C1 segment of cervical spinal cord (tissue), 14 donors: ENCODE measurements around the gene TBC1D21.

Source experiments
- DNase-seq, 14 donors: peaks; one replicate each; lab custom pipeline; 2025; lab: John Stamatoyannopoulos, UW

The TBC1D21 gene

DNA sequence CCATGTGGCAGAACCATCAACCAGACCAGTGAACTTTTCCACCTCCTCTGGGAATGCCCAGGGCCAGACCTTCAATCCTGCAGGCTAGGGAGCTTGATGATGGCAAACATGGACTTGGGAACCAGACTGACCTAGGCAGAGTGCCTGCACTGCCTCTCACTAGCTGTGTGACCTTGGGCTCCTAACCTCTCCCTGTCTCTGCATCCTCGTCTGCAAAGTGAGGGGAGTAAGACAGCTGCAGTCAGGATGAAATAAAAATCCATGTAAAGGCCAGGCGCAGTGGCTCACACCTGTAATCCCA, 35.4 kb downstream of the TBC1D21 start:
- DNase-seq = no peak

DNA sequence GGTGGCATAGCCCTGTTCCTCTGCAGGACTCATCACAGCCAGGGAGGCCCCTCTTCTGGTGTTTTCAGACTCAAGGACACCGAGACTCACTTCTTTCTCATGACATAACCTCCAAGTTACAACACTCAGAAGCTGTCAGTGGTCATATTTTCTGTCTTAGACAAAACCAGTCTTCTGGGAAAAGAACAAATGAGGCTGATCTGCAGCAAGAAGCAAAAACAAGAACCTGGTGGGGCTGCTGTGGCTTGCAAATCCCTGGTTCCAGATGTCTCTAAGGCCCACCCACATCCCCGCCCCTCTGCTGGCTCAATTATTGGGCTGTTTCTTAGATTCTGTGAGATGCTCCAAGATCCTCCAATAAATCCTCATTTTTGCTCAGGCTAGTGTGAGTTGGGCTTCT, 36.3 kb downstream of the TBC1D21 start:
- no peak for DNase-seq

DNA sequence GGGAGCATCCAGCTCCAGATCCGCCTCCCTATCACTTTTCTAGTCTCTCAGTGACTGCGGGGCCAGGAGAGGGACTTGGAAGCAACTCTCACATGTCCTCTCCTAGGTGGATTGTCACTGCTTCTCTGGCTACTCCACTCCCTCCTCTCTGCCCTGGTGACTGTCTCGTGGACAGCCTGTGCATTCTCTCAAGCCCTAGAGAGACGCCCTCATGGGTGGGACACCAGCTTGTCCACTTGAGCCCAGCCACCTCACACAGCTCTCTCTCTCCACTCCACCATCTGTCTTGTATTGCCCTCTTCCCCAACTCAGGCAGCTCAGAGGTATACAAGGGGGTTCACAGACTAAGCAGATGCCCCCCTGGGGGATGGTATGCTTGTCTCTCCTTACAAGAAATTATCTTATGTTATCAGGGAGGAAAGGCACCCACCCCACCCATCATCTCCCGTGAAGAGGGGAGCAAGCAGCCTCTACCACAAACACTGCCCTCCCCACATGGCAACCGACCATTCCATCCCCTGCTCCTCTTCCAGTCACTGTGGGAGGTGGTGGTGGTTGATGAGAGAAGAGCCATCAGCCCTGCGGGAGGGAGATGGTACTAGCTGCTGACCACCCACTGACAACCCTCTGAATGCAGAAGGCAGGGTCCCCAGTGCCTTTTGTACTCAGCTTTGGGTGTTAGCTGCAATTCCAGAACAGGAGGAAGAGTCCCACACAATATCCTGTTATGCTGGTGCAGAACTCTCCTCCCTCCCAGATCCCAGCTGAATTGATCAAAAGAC, 37.3 kb downstream of the TBC1D21 start:
- no peak for DNase-seq

DNA sequence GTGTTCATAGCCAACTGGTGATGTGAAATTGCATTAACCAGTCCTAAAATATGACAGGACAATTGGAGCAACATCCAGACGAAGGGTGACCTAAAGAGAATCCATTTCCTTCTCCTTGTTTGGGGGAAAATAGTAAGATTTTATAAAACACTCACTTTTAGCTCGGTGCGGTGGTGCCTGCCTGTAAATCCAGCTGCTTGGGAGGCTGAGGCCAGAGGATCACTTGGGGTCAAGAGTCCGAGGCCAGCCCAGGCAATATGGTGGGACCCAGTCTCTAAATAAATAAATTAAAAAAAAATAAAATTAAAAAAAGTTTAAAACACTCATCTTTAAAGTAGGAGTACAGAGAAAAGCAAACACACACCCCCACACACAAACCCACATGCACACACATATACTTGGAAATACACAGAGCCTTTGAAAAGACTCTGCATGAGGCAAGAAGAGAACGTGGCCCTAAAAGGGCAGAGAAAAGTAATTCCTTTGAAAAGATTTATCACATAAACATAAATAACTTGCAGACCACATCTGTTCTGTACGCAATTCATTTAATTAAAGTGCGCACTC, 38.7 kb downstream of the TBC1D21 start:
- DNase-seq = no peak

DNA sequence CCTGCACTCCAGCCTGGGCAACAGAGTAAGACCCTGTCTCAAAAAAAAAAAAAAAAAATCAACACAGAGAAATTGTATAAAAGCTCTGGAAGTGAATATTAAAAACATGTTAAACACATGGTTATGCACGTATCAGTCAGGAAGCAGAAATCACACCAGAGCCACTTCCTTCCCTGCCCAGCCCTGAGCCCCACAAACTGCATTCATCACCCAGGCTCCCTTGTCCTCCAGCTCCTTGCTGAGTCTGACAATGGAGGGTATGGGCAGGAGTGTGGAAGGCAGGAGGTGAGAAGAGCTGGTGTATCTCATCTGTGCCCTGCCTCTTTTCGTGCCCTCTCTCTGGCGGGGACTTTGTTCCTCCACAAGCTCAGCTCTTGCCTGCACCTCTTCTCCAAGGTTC, 40.8 kb downstream of the TBC1D21 start:
- DNase-seq = no peak

DNA sequence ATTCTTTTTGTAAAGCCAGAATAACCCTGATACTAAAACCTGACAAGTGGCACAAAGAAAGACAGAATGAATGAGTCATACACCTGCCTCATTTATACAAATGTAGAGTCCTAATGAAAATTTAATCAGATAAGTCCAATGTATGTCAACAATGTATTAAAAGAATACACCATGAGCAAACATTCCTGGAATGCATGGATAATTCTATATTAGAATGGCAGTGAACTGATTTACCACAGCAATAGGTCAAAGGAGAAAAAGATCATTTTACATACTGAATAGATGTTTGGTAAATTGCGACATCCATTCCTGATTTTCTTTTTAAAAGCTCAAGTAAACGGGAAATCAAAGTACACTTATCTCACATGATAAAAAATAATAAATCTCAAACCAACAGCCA, 41.7 kb downstream of the TBC1D21 start:
- DNase-seq = no peak

DNA sequence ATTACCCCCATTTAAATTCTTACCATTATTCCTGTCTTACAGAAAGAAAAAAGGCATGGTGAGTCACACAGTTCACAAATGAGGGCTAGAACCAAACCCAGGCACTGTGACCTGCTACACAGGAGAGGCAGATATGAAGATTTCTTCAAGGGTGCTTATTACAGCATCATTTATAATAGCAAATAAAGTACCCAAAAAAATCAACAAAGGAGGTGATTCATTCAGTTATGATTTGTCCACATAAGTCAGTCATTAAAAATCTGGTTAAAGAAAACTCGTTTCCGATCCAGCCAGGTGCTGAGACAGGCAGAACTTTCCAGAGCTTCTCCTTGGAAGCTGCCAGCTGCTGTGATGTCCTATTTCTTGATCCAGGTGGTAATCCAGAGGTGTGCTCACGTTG, 45.4 kb downstream of the TBC1D21 start:
- no peak for DNase-seq

DNA sequence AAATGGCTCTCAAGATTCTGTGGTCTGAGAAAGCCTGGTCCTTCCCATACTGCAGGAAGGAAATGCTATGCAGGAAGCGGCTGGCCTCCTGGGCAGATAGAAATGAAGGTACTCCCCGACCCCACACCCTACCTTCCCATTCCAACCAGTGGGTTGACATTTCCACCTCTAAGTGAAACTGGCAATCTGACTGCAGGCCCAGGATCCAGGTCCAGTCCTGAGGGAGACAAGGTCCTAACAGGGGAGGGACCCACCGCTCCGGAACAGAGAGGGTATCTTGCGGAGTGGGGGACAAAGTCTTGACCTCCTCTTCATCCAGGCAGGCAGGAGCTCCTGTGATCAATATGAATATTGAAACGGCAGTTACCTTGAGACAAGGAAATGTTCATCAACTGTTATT, 46.3 kb downstream of the TBC1D21 start:
- DNase-seq = no peak

DNA sequence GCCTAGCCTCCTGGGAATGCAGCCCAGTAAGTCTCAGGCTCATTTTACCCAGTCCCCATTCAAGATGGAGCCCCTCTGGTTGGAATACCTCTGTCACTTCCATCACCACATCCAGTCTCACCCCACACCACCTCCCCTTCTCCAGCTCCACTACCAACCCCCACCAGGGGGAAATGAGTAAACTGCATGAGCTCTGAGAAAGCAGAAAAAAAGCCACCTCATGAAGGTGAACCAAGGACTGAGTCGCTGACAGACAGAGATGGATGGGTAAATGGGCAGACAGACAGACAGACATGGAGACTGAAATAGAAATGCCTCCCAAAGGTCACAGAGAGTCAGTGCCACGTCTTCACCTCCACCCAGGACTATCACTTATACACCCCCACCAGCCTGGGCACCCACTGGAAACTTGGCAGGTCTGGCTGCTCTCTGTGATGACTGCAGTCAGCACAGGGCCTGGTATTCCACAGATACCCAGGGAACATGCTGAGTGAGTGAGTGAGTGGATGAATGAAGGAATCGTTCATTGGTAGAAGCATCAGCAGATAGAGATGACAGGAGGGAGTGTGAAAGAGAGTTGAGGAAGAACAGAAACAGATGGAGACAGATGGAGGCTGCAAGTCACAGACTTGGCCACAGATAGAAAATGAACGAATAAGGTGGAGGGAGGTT, 48.0 kb downstream of the TBC1D21 start:
- no peak for DNase-seq

DNA sequence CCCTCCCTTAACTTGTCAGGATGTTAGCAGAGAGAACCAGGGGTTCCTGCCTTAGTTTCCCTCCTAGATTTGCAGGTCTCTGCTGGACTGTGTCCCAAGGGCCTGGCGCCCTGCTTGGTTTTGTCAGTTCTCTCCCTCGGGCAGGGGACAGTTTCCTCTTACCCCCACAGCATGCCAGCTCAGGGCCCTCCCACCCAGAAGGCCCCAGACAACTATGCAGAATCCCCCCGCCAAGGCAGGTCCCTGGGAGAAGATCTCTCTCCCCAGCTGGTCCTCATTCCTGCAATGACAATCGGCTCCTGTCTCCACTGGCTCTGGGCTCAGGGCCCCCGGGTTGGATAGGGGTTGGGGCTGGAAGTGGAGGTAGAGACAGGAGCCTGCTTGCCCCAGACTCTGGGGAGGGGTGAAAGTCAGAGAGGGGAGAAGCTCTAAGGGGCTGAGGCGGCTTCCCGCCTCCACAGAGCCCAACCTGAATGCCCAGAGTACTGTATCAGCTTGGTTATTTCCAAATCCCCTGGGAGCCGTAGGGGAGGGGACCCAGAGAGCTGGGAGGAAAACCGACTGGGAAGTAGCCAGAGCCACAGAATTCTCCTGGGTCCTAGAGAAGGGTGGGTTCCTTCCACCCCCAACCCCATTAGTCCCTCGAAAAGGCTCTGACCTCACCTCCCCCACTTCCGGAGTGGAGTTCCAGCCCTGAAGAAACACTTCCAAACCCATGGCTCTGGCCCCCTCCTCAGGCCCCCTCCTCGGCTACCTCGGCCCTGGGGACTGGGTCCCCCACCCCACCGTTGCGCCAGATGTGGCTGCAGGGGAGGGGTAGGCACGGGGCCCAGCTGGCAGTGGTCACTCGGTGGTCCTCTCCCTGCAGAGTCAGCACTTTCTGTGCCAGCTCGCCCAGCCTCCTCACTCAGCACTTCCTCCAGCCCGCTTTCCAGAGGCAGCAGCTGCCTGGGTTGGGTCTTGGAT, 49.1 kb downstream of the TBC1D21 start:
- no peak for DNase-seq

DNA sequence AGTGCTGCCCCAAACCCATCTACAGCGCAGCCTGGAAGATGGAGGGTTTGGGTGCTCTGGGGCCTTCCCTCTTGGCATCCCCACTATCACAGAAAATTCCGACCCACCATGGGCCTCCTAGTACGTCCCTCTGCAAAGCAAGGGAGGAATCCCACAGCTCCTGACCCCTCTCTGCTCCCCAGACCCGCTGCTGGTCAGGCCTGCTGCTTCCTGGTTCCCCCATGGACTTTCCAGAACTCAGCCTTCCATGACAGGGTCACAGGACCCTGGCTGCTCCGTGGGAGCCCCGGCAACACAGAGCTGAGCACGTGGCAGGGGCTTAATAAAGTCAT, 49.8 kb downstream of the TBC1D21 start:
- no peak for DNase-seq

DNA sequence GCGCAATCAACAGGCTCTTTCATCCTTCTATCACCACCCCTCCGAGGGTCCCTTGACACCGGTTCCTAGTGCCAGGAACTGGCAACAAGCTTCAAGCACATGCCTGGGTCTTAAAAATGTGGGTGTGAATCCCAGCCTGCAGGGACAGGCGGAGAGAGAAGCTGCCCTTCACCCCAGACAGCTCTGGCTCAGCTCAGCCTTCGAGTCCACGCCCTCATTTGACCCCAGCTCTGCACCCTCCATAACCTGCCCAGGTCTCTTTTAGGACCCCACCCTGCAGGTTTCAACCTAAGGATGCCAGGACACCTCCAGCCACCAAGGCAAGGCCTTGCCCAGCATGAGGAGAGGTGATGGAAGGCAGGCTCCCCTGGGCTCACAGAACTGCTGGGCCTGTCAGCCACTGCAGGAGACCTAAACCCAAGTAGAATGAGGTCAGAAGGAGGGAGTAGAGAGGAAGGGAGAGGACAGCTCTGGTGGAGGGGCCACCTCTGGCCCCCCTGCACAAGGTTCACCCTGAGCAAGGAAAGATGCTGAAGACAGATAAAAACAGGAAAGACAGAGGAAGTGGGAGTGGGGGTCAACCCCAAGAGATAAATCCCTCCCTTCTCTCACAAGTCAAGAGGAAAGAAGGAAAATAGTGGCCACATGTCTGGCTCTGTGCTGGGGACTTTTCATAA, 50.3 kb downstream of the TBC1D21 start:
- DNase-seq = no peak

DNA sequence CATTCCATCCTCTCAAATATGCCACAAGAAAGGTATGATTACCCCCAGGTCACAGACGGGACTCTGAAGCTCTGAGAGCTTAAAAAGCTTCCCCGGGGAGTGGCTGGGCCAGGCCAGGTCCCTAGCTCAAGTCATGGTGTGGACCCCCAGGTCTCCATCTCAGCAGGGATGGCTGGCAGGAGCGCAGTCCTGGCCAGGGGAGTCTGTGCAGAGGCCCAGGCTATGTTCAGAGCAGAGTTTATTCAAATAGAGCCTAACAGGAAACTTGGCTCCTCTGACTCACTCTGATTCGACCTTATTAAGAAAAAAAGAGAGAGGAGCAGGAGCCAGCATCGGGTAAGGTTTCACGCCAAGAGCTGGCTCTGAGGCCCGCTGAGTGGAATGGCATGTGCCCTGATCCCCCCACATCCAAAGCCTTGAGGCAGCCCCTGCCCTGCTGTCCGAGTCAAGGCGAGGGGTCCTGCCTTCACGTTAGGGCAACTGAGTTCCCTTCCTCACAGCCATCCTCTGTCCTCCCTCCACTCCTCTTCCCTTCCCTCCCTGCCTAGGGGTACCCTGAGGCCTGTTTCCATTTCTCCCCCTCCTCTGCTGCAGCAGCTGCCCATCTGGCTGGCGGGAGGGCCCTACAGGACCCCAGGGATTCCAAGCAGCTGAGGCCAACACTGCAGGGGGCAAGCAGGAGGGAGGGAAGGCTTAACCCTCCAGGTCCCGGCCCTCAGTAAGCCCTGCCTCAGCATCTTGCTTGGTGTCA, 51.0 kb downstream of the TBC1D21 start:
- DNase-seq = peak in 3 of 14 donors; percentile 15 to 52 (median 25)

DNA sequence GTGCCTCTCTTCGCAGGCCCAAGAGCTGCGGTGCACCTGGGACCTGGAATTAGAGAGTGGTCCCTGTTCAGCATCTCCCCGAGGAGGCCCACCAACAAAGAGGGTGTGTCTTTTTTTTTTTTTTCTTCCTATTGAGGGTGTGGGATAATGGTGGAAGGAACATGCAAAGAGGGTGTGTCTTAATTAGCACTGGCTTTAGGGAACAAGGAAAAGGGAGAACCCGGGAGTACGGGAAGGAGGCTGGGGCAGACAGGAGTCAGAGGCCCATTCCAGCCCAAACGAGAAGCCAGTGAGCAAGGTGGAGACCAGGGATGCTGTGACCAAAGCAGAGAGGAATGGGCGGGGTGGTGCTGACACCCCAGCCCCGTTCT, 52.5 kb downstream of the TBC1D21 start:
- DNase-seq = no peak

DNA sequence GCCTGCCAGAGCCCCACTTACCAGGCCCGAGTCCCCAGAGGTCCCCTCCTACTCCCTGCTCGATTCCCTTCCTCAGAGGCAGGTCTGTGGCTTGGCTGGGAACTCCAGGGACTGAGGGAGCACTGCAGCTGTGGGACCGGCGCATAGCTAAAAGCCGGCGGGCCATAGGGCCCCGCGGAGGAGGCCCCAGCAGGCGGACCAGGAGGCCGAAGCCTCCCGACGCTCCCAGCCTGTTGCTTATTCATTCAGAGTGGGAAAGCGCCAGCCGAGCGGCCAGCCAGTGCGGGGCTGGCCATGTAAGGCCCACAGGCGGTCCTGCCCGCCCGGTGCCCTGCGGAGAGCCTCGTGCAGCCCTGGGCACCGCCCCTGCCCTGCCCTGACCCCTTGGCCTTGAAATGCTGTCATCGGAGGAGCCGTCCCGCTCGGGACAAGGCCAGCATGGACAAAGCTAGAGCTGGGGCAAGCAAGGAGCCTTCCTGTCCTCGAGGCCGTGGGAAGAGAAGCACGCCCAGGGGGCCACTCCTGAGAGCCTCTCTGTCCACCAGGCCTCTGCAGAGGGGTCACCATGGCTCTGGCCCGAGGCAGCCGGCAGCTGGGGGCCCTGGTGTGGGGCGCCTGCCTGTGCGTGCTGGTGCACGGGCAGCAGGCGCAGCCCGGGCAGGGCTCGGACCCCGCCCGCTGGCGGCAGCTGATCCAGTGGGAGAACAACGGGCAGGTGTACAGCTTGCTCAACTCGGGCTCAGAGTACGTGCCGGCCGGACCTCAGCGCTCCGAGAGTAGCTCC, 53.0 kb downstream of the TBC1D21 start, which contains the start of gene LOXL1:
Gene LOXL1 (plus strand): TSS at position 244 of the 784 bp plus-strand sequence. CDS start 322 bp downstream, at position 566.
- DNase-seq = peak in 9 of 14 donors; percentile 9 to 70 (median 24)

DNA sequence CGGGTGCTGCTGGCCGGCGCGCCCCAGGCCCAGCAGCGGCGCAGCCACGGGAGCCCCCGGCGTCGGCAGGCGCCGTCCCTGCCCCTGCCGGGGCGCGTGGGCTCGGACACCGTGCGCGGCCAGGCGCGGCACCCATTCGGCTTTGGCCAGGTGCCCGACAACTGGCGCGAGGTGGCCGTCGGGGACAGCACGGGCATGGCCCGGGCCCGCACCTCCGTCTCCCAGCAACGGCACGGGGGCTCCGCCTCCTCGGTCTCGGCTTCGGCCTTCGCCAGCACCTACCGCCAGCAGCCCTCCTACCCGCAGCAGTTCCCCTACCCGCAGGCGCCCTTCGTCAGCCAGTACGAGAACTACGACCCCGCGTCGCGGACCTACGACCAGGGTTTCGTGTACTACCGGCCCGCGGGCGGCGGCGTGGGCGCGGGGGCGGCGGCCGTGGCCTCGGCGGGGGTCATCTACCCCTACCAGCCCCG, 53.7 kb downstream of the TBC1D21 start:
- DNase-seq = peak in 2 of 14 donors; percentile 25 to 32

DNA sequence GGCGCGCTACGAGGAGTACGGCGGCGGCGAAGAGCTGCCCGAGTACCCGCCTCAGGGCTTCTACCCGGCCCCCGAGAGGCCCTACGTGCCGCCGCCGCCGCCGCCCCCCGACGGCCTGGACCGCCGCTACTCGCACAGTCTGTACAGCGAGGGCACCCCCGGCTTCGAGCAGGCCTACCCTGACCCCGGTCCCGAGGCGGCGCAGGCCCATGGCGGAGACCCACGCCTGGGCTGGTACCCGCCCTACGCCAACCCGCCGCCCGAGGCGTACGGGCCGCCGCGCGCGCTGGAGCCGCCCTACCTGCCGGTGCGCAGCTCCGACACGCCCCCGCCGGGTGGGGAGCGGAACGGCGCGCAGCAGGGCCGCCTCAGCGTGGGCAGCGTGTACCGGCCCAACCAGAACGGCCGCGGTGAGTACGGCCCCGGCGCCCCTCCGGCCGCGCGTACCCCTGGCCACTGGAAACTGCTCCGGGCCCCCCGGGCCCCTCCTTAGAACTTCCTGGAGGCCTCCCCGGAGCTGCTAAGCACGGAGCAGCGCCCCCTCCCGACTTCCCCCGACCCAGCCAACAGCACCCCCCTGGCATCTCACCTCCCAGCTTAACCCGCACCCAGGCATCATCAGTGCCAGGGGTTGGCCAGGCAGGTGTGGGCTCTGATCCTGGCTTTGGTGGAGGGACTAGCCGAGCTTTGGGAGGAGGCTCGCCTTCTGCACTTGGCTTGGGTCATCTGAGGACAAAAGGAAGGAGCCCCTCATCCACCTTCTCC, 54.3 kb downstream of the TBC1D21 start:
- peak in 1 of 14 donors; percentile 26 for DNase-seq

DNA sequence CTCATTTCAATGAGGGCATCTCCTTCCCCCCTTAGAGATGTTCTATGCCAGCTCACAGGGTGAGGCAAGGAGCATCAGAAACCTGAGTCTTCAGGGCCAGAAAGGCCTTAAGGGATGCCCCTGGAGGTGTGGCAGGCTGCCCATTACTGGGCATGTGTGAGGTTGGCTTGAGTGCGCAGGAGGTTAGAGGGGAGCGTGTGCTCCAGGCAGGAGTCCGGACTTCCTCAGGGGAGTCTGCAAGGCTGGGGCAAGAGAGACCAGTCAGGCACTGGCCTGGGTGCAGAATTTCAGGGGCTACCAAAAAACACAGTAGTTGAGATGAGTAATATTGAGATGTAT, 54.8 kb downstream of the TBC1D21 start:
- no peak for DNase-seq

DNA sequence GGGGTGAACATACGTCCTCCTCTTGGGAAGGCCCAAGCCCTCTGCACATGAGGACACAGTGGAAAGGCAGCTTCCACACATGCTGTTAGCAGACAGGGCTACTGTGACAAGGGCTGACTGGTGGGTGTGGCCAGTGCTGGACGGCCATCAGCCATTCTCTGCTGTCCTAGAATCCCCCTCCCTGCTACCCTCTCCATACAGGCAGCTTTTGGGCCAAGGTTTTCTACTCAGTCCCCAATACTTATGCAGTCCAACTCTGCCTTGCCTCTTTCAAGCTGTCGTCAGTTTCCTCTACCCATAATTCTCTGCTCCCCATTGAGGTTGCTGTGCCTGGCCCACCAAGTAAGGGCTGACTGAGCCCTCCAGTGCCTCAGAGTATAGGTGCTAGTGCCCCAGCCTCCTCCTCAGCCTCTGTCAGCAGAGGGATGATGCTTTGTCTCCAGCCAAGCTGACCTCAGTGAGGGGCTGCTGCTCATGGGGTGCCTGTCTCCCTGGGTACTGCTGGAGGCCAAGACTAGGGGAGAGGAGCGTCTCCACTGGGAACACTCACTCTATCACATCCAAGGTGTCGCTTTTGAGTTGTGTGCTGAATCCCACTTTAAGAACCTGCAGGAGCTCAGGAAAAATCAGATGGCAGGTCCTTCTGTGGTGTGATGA, 55.7 kb downstream of the TBC1D21 start:
- DNase-seq = no peak
